ENCODE measurements around the gene HCLS1.
"Not testable (repeated sequence)": the region's sequence is repeated elsewhere in the genome, so short reads cannot be mapped to it uniquely, and the experiment has no call there.

Gene HCLS1

GRCh38 chr3:121594850-121595249, 65.9 kb downstream of the HCLS1 start:
- no peak for DNase-seq

DNA sequence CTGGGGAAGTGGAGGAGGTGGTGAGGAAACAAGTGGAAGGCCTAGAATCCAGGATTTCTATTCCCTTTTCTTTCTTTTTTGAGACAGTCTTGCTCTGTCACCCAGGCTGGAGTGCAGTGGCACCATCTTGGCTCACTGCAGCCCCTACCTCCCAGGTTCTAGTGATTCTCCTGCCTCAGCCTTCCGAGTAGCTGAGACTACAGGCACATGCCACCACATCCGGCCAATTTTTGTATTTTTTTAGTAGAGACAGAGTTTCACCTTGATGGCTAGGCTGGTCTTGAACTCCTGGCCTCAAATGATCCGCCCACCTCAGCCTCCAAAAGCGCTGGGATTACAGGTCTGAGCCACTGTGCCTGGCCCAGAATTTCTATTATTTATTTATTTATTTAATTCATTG, 66.9 kb downstream of the HCLS1 start:
- DNase-seq: not testable (repeated sequence)

DNA sequence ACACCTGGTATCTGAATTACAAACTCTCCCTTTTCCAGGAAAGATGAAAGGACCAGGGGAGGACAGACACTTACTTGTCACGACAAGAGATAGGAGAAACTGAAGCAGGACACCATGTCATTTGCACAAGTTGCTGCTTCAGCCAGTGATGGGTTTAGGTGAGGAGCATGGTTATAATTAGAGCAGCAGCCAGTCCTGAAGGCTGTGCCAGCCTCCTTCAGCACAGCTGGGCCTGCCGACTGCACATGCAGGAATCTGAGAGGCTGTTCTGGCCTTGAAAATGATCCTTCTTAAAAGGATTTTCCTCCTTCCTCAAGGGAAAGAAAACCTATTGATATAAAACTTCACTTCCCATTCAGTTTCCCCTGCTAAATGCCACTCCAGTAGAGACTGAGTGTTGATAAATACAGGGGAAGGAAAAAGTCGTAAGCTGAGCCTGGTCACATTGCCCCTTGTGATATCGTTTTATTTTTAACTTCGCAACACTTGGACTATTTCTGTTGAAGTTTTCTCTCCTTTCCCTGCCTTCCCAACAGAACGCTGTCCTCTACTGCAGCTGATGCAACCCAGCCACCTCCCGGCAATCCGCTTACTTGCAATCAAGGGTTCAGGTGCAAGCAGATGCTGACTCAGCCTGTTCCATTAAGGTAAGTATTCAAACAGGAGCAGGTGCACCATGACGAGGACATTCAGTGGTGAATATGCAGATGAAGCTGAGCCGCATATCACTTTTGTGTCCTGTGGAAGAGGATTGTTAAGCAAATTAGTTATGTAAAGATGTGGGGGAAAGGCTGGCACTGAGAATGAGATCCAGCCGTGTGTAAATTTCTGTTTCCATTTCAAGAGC, 67.6 kb downstream of the HCLS1 start, which contains the start of gene FBXO40:
TSS of gene FBXO40 (plus strand) at position 524 of the 847 bp plus-strand sequence. CDS start 27,197 bp downstream, outside the sequence.
- DNase-seq: no peak

- no peak for DNase-seq
These were observed 76.3 kb downstream of the HCLS1 start for GRCh38 chr3:121584418-121584817.

DNA sequence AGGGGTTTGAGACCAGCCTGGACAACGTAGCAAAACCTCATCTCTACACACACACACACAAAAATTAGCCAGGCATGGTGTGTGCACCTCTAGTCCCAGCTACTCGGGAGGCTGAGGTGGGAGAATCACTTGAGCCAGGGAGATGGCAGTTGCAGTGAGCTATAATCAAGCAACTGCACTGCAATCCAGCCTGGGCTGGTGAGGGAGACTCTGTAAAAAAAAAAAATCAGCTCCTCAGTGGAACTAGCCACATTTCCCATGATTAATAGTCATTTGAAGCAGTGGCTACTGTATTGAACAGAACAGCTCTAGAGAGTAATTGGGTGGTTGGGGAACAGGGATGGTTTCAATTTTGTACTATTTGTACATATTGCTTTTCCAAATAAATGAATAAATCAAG, 79.0 kb downstream of the HCLS1 start:
- DNase-seq: no peak
